Fibroblast of the aortic adventitia (primary cell): ENCODE data around the gene CORO2B. TPM values are rescaled to one million over a fixed set of nuclear protein-coding genes. Genes with fewer than 3 reads are reported as not detected.

Experiments used
- DNase-seq: peaks from one replicate; pipeline ENCODE4 v3.0.0-alpha.2; 2010; ENCODE audit warnings: low read depth
- H3K4me3 ChIP-seq: 2 replicates; pipeline ENCODE4 v1.5.1; 2011; ENCODE audit warnings: low read depth, mild to moderate bottlenecking, control low read depth, low read length, moderate library complexity
- total RNA-seq: library from RNA; depleted of rRNA; stranded (reverse); fragments of >200 nt; gene quantifications from 2 replicates; pipeline ENCODE4 v1.2.3, GENCODE V29; 2012; ENCODE audit warnings: low replicate concordance
- TF ChIP-seq, protein P1 (sequence below): IDR thresholded peaks from 2 replicates; pipeline ENCODE4 v1.5.1; 2011; ENCODE audit warnings: mild to moderate bottlenecking, low read length, control low read depth, inconsistent platforms; ENCODE audit not compliant: insufficient read depth

The CORO2B gene
- total RNA-seq, 1 donor: 23.3 TPM

- DNase-seq: peak; percentile 93
- TF ChIP-seq, protein P1, sequence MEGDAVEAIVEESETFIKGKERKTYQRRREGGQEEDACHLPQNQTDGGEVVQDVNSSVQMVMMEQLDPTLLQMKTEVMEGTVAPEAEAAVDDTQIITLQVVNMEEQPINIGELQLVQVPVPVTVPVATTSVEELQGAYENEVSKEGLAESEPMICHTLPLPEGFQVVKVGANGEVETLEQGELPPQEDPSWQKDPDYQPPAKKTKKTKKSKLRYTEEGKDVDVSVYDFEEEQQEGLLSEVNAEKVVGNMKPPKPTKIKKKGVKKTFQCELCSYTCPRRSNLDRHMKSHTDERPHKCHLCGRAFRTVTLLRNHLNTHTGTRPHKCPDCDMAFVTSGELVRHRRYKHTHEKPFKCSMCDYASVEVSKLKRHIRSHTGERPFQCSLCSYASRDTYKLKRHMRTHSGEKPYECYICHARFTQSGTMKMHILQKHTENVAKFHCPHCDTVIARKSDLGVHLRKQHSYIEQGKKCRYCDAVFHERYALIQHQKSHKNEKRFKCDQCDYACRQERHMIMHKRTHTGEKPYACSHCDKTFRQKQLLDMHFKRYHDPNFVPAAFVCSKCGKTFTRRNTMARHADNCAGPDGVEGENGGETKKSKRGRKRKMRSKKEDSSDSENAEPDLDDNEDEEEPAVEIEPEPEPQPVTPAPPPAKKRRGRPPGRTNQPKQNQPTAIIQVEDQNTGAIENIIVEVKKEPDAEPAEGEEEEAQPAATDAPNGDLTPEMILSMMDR: no peak
- no peak overlapping the region for H3K4me3 ChIP-seq
These were observed 59.1 kb downstream of the CORO2B start for GRCh38 chr15:68637767-68638404.

DNA sequence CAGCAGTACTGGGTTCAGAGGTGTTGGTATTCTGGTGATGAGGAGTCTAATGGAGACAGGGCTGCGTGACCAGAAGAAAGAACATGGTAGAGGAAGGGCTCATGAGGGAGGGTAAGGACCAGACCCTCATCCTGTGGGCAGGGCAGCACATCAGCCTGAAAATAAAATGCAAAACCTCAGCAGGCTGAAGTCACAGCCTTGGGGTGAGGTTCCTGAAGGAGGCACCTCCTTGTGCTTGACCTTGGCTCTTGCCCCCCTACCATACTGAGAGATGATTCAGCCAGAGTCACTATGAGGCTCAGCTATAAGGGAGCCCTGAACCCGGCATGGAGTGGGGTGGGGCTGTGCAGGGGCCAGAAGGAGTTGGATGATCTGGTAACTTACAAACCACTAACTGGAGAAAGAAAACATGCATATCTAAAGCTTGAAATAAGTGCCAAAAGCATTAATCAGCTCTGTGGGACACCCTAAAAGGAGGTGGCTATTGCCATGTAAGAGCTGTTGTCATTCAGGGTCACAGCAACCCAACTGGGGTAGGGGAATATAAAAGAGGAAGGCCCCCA is 60.2 kb downstream of the CORO2B start:
- TF ChIP-seq, protein P1: no peak
- H3K4me3 ChIP-seq: no peak overlapping the region
- DNase-seq: peak; percentile 65

DNA sequence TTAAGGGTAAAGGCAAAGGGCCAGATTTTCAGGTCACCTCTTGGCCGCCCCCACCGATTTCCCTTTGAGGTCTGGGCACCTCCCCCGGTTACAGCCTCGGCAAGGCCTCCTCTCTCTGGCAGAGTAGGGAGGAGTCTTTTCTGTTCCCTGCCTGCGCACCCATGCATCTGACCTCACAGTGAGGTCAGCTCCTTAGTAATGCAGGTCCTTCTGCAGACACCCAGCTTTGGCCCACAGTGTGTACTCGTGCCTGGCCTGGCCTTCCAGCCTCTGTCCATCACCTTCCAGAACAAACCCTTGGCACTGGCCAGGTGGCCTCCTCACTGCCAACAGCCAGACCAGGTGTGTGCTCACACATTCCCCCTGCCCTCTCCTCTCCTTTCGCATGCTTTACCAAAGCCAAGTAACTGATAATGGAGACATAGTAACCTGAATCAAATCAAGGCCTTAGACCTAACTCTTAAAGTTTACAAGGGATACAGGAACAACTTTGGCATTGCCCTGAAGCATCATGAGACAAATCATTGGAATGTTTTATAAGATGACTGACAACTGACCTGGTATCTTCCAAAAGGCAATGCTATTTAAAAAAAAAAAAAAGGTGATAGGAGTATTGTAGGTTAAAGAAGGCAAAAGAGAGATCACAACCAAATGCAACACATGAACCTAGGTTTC is 61.3 kb downstream of the CORO2B start:
- H3K4me3 ChIP-seq: no peak overlapping the region
- TF ChIP-seq, protein P1: no peak
- peak; percentile 43 for DNase-seq

DNA sequence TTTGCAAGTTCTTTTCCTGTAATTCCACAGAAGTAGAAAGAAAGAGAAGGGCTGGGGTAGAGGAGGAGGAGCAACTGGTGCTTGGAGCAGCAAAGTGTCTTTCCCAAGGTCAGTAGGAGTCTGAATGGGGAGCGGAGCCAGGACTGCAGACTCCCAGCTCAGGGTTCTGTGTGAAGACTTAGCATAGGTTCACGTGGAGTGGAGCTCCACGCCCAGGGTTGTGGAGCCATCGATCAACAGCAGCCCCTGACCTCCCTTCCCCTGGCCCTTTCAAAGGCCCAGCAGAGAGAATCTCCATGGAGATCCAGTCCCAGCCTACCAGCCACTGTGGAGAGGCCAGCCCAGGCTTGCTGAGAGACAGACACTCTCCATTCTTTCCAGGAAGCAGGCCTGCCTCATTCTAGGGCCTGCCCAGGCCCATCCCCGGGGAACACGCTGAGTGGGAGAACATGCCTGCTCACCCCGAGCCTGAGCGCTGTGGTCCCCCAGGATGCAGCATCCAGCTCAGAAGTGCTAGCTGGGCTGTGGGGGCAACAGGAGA is 62.1 kb downstream of the CORO2B start:
- no peak overlapping the region for H3K4me3 ChIP-seq
- peak; percentile 46 for DNase-seq
- TF ChIP-seq, protein P1: no peak

GRCh38 chr15:68641376-68641775 is 62.6 kb downstream of the CORO2B start:
- no peak for DNase-seq
- TF ChIP-seq, protein P1: no peak

GRCh38 chr15:68642491-68642845 is 63.7 kb downstream of the CORO2B start:
- no peak for DNase-seq
- no peak overlapping the region for H3K4me3 ChIP-seq
- TF ChIP-seq, protein P1: no peak

More at GRCh38 chr15:68641376-68641775, 62.6 kb downstream of the CORO2B start:
- H3K4me3 ChIP-seq: no peak overlapping the region
